ENCODE measurements around the gene PTPRD.

- TF ChIP-seq CTCF (IDR thresholded peaks at IDR 0.05) (no peak), POLR2A (IDR thresholded peaks at IDR 0.05) (no peak)
Measured at GRCh38 chr9:9099646-9100045, 1513.2 kb downstream of the PTPRD start.

Measured in thyroid gland (tissue), 4 donors.